Epithelial cell of esophagus (primary cell): ENCODE measurements around the gene TDO2.

Experiments
- DNase-seq: peaks from one replicate; pipeline ENCODE4 v3.0.0; 2010; ENCODE audit warnings: low read depth
- H3K4me3 ChIP-seq: 2 replicates; pipeline ENCODE4 v1.5.1; 2011; ENCODE audit warnings: mild to moderate bottlenecking, low read length, control low read depth
- CTCF ChIP-seq: IDR thresholded peaks from 2 replicates; pipeline ENCODE4 v1.5.1; 2011; ENCODE audit warnings: low read depth, mild to moderate bottlenecking, low read length, control low read depth, inconsistent platforms; ENCODE audit not compliant: insufficient read depth; ENCODE audit errors: missing control alignments

TDO2 gene

GRCh38 chr4:155903453-155903852 is at the start of gene TDO2:
Gene TDO2, plus strand, starts transcription at chr4:155903696. Its CDS starts 63 bp downstream, at chr4:155903759.
- no peak within 1 kb of the TSS for H3K4me3 ChIP-seq
- no peak for DNase-seq
- no peak for TF ChIP-seq CTCF

GRCh38 chr4:155854582-155855226 is 48.8 kb upstream of the TDO2 start:
- H3K4me3 ChIP-seq: no peak overlapping the region
- no peak for DNase-seq
- no peak for TF ChIP-seq CTCF

GRCh38 chr4:155855897-155856296 is 47.6 kb upstream of the TDO2 start:
- no peak for TF ChIP-seq CTCF
- no peak overlapping the region for H3K4me3 ChIP-seq
- DNase-seq: peak; percentile 59

GRCh38 chr4:155866177-155866576 is 37.3 kb upstream of the TDO2 start, which contains the start of gene ASIC5:
Gene ASIC5, minus strand, starts transcription at chr4:155866277. Its CDS starts 51 bp downstream, at chr4:155866226.
- TF ChIP-seq CTCF: no peak
- no peak within 1 kb of the TSS for H3K4me3 ChIP-seq
- no peak for DNase-seq

- no peak for DNase-seq
- no peak overlapping the region for H3K4me3 ChIP-seq
- no peak for TF ChIP-seq CTCF
These were observed 27.6 kb upstream of the TDO2 start for GRCh38 chr4:155875878-155876277.

GRCh38 chr4:155877971-155878370 is 25.5 kb upstream of the TDO2 start:
- H3K4me3 ChIP-seq: no peak overlapping the region
- DNase-seq: no peak
- no peak for TF ChIP-seq CTCF

GRCh38 chr4:155878611-155879010 is 24.9 kb upstream of the TDO2 start:
- no peak overlapping the region for H3K4me3 ChIP-seq
- no peak for TF ChIP-seq CTCF
- DNase-seq: no peak
